Esophagus muscularis mucosa (tissue), 4 donors: ENCODE results near the gene DIAPH1.

Source experiments
- CTCF ChIP-seq, 3 experiments: fragments of 200-600 bp in 2 of 3; fragments of 450-650 bp in 1 of 3; sonication (generic) in 2 of 3; IDR thresholded peaks; one replicate each; pipeline ENCODE4 v1.5.1; 2017 to 2019; ENCODE audit warnings: antibody characterized with exemption in 3 of 3, mild to moderate bottlenecking in 2 of 3, moderate library complexity in 1 of 3
- EP300 ChIP-seq: sonication (generic); formaldehyde crosslinking; IDR thresholded peaks from one replicate; pipeline ENCODE4 v1.6.1; 2017; ENCODE audit warnings: antibody characterized with exemption
- POLR2A ChIP-seq: fragments of 450-650 bp; IDR thresholded peaks from one replicate; pipeline ENCODE4 v1.6.1; 2017; ENCODE audit warnings: antibody characterized with exemption, moderate library complexity, mild to moderate bottlenecking, low read depth

- TF ChIP-seq POLR2A: no peak
- TF ChIP-seq CTCF (IDR thresholded peaks at IDR 0.05): no peak
- TF ChIP-seq EP300: no peak
Measured at GRCh38 chr5:141598391-141599345, 20.1 kb downstream of the DIAPH1 start.
